HG02798 (cell line): ENCODE measurements around the gene SIPA1L3.

Experiments used
- ATAC-seq: cut with Tn5 transposase; IDR thresholded peaks from one replicate; pipeline ENCODE4 v1.9.1; 2021; ENCODE audit warnings: mild to moderate bottlenecking; ENCODE audit not compliant: unreplicated experiment, poor library complexity

SIPA1L3 gene

DNA sequence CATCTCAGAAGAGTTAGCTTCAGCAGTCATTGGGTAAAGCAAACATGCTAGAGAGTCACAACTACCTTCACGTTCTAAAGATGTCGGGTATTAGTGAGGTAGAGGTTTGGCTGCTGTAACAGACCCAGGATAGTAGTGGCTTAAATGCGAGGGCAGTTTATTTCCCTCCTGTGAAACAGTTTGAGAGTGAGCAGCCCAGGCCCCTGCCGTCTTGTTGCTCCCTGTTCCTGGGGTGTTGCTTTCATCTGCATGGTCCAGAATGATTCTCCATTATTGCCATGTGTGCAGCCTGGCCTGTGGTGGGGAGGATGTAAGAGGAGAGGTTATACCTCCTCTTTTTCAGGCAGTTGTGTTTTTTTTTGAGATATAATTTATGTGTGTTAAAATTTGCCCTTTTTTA lies 63.7 kb downstream of the SIPA1L3 start:
- no peak for ATAC-seq

DNA sequence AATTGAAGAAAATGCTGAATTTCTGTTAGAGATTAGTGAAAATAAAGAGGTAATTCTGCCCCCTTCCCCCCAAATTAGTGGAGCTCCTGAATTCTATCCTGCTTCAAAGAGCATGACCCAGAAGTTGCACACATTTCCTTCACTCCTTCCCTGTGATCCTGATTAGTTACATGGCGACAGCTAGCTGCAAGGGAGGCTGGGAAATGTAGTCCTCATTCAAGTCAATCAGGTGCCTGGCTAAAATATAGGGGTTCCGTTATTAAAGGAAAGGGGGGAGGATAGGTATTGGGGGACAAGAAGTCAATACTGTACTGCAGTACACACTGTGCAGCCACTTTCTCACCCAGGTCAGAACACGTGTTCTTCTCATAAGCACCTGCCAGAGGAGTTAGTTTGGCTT lies 65.8 kb downstream of the SIPA1L3 start:
- ATAC-seq = no peak

DNA sequence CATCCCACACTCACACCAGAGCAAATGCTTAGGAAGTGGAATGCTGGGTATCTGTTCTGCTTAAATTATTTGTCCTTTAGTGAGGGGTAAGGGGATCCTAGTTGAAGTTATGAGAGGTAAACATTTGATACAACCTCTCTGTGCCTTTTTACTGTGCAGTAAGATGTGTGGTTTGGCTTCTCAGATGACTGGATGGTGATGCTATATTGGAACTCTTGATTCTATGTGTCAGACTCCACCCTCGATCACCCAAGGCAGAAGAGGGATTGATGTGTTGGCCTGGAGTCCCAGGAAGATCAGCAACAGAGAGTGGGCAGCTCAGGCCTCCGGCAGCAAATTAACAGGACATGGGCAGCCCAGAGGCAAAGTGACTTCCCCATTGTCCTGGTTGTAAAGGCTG lies 66.7 kb downstream of the SIPA1L3 start:
- ATAC-seq = no peak

DNA sequence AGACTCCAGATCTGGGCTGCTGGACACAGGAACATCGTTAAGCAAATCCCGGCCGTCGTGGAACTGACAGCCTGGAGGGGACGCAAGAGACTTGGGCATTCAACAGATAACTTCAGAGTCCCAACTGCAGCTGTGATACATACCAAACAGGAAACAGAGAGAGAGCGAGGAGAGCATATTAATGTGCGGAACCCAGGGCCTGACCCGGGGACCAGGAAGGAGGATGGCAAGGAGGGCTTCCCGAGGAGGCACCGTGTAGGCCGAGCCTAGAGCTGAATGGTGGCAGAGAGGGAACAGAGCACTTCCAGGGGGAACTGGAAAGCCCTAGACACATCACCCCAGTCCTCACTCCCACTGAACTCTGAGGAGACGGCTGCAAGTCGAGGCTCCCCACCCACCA lies 68.1 kb downstream of the SIPA1L3 start:
- no peak for ATAC-seq

DNA sequence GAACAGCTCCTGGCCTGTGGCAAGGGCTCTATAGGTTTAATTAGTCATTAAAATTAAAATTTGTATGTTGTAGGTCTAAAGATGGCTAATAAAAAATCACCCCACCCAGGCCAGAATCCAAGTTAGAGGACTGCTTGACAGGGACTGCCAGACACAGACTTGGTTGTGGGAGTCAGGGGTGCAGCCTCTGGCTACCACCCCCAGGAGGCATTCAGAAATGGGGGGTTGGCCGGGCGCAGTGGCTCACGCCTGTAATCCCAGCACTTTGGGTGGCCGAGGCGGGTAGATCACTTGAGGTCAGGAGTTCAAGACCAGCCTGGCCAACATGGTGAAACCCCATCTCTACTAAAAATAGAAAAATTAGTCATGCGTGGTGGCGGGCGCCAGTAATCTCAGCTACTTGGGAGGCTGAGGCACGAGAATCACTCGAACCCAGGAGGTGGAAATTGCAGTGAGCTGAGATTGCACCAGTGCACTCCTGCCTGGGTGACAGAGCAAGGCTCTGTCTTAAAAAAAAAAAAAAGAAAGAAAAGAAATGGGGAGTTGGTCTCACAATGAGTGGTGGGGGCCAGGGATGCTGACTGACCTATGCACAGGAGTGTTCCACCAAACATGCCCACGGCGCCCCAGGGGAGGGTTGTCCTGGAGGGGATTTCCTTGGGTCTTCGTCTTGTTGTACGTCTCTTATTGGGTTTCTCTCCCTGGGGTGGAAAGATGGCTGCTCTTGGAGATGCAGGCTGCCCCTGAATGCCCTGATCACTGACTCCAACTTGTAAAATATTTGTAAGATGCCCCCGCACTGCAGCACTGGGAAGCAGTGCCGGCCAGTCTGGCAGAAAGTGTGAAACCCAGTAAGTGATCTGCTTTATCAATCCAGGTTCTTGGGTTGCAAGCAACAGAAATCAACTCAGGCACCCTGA lies 68.8 kb downstream of the SIPA1L3 start:
- no peak for ATAC-seq

DNA sequence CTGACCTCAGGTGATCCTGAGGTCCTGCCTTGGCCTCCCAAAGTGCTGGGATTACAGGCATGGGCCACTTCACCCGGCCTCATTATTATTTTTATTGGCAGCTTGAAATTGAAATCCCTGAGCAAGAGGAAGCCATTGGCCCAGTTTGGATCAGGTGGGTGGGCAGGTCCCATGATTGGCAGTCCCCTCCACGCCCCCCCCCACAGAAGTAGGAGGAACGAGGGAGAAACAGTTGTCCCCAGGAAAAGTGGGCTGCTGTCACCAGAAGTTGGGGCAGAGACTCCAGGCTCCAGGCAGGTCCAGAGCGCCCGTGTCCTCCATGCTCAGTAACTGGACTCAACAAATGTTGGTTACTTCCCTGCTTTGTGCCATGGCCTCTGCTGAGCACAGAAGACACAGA lies 70.4 kb downstream of the SIPA1L3 start:
- ATAC-seq = no peak

DNA sequence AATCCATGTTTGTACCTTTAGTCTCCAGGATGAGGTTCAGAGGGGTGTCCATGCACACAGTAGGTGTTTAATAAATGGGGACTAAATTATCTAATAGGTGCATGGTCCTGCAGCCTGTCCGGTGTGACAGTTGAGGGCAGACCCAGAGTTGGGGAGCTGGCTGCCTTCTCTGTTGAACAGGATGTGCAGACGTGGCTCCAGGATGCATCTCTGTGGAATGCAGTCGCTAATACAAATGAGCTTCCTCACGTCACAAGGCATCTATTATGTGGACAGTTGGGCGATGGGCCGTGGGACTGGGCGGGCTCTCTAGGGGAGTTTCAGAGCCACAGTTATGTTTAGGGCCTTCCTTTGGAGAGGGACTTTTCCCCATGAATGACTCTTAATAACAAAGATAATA lies 71.0 kb downstream of the SIPA1L3 start:
- ATAC-seq = no peak

DNA sequence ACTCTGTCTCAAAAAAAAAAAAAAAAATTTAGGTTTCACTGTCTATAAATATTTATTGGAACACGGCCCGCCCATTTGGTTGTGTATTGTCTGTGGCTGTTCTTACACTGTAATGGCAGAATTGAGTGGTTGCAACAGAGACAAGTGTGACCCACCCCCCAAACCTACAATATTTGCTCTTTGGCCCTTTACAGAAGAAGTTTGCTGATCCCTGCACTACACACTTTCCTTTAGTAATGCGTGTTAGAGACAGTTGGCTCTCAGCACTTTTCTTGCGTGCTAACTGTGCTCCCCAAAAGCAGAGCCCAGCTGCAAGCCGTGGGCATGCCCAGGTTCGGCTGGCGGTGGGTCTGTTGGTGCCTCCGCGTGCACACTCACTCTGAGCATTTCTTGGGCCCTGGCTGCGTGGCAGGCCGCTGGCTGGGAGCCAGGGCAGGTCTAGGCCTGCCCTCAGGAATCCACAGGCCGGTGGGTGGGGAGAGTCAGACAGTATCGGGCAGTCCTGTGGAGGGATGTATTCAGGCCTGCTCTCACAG lies 72.6 kb downstream of the SIPA1L3 start:
- ATAC-seq = peak; percentile 54

DNA sequence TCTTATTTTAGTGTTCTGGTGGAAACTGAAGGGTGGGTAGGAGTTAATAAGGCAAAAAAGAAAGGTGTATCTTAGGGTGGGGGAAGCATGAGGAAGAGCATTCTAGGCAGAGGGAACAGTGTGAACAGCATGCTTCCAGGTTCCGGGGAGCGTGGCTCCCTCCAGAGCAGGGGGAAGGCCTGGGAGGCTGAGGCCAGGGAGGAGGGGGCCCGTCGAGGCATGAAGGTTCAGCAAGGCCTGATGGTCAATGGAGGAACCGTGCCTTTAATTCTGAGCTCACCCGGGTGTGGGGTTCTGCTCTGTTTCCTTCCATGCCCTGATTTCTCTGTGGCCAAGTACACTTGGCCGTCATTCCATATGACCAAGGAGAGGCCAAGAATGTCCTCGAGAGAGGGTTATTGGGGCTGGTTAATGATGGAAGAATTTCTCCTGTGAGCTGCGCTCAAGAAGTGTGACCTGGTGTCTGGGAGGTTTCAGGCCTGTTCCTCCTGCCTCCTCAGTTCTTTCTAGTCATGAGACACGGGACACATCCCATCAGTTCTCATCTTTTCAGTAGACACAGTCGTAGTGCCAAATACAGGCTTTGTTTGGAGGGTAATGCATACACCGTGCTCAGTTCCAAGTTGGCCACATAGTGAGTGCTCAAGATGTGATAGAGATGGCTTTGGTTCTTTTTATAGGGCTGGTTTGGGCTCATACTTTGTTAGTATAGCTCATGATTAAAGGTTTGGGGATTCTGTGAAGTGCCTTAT lies 73.6 kb downstream of the SIPA1L3 start:
- no peak for ATAC-seq

DNA sequence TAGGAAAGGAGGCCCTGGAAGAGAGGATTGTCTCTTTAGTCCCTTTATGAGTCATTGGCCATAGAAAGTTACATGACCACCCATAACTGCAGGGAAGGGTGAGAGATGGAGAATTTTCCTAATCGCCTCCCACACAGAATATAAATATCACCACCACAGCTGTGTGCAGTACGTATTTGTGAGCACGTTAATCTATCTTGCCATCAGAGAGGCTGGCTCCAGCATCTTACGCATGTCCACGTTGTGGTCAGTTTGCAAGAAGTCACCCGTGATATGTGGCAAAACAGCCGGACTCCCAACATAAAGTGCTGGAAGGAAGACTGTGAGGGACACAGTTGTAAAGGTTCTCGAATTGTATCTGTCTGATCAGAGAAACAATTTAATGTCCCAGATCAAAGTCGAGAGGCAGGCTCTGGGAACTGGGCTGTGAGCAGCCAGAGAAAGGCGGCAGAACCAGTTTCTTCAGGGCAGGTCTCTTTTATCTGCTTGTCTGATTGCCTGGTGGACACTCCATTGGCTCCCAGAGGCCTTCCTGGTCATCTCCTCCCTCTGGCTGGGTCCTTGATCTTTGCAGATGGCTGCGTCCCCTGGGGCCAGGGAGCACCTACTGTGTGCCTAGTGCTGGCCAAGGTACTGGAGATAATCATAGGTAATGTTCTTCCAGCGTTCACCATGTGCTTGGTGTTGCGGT lies 74.9 kb downstream of the SIPA1L3 start:
- ATAC-seq = no peak

DNA sequence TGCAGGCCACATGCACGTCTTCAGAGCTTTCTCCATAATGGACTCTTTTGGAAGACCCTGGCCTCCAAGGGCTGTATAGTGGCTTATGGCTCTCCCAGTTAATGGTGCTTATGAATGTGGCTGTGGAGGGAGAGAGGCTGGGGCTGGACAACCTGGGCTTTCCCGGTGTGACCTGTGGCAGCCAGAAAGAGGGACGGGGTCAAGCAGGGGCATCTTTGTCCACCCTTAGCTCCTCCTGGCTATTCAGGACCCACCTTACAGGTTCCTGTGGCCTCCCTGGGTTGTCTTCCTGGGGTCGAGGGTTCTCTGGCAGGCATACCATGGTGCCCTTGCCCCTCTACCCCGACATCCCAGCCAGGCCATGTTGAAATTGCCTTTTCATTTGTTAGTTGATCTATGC lies 75.6 kb downstream of the SIPA1L3 start:
- no peak for ATAC-seq

DNA sequence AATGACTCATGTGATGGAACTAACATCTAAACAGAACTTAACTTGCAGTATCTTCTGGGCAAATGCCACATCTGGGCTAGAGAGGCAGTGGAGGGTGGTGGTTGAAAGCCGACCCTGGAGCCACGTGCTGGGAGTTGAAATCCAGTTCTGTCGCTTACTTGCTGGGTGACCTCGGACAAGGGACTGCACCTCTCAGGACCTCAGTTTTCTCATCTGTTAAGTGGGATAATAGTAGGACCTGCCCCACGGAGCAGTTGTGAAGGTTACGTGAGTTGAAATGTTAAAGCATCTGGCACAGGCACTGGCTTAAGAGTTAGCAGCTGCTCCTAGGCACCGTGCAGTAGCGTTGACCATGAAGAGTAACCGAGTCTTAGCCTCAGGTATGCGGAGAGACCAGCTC lies 76.1 kb downstream of the SIPA1L3 start:
- ATAC-seq = no peak

DNA sequence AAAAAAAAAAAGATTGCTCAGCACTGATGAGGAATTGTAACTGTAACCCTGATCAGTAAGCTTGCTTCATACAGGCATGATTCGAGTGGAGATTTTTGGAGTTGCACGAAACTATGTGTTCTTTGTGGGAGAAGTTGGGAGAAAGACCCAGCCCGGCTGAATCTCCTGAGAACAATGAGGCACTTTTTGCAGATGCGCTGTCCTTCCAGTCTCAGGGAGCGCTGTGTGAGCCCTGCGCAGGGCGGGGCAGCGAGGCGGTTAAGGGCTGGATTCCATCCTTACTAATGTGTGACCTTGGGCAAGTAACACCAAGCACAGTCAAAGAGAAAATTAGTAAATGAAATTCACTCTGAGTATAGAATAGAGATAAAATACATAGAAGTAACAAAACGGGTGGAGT lies 76.9 kb downstream of the SIPA1L3 start:
- ATAC-seq = no peak

DNA sequence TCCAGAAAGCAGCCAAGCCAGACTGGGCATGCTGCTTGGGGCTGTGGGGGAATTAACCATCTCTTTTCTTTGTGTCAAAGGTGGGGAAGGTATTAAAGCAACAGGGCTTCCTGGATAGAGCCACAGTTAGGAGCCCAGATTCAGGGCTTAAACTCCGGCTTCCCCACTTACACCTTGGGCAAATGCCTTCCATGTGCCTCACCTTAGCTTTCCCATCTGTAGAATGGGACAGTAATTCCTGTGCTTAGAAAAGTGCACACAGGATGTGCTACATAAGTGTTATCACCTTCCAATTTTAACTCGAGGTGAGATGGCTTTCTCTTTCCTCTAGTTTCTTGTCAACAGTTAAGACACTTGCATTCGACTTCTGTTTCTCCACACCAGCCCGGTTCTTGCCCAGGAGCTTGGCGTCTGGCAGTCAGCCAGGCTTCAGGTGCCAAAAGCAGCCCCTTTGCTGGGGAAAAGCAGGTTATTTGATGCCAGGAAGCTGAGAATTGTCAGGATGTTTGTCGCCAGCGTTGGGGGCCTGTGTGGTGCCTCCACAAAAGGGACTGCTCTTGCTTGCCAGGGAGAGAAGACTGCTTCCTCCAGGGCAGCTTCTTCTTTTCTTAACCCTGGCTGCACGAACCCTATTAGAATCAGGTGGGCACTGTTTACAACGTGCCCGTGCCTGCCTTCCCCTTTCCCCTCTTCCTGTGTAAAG lies 79.2 kb downstream of the SIPA1L3 start:
- ATAC-seq = no peak

DNA sequence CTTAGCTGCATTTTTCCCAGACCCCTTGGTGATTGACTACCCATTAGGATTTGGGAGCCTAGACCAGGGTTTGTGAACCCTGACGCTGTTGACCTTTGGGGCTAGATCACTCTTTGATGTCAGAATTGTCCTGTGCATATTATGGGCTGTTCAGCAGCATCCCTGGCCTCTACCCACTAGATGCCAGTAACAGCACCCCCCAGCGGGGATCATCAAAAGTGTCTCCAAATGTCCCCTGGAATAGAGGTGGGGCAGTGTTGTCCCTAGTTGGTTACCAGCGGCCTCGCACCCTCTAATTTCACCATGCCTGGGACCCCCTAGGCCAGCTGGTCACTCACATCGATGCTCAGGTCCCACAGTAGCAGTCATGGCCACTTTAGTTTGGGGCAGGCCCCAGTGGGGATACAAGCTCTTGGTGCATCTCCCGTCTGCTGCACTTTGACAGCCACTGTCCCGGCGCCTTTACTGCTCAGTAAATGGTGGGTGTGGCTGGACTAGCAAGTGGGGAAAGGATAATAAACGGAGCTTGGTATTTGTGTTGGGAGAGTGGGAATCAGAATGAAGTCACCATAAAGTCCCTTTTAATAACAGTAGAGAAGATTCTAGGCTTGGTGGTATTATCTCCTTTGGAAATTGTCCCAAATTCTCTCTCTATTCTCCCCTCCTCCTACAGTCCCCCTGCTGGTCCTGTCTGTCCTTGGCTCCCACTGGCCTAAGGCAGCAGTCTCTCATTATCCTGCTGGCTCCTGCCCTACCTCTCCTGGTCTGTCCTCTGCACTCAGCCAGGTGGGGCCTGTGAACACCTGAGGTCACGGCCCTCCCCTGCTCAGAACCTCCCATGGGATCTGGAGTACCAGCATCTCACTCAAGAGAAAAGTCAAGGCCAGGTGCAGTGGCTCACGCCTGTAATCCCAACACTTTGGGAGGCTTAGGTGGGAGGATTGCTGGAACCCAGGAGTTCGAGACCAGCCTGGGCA lies 80.6 kb downstream of the SIPA1L3 start:
- ATAC-seq = no peak

DNA sequence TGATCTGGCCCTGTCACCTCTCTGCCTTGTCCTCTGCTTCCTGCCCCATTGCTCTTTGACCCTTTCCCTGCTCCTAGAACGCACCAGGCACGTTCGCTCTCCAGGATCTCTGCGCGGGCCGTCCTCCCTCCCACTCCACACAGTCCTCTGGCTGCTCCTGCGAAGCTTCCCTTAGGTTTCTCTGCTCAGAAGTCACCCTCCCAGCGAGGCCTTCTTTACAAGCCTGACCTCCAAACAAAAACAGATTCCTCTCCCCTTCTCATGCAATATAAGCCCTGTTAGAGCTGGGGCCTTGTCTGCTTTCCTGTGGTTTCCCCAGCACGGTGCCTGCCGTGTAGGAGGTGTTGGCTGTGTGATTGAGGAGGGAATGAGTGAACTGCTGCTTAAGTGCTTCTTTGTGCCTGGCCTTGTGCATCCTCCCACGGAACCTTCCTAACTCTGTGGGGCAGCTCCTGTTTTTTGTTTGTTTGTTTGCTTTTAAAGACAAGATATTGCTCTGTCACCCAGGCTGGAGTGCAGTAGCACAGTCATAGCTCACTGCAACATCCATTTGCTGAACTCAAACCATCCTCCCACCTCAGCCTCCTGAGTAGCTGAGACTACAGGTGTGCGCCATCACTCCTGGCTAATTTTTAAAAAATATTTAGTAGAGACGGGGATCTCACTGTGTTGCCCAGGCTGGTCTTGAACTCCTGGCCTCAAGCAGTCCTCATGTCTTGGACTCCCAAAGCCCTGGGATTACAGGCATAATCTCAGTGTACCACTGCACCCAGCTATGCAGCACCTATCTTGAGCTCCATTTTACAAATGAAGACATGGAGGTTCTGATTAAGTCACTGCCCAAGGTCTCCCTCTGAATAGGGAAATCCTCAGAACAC lies 82.0 kb downstream of the SIPA1L3 start:
- no peak for ATAC-seq

DNA sequence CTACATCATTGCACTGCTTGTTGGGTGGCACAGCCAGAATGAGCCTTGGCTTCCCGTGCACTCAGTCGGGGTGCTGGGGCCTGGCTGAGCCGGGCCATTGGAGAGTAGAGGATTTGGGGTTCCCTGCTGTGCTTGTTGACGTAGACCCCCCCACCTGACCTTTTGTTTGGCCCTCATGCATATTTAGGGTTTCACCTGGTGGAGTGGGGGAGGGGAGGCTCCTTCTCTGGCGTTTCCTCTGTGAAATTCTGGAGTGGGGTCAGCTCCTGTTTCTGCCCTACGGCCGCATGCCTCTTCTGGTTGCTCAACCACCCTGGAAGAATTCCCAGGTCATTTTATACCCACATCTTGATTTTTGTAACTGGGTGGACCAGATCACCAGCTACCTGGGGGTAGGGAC lies 82.8 kb downstream of the SIPA1L3 start:
- ATAC-seq = no peak

DNA sequence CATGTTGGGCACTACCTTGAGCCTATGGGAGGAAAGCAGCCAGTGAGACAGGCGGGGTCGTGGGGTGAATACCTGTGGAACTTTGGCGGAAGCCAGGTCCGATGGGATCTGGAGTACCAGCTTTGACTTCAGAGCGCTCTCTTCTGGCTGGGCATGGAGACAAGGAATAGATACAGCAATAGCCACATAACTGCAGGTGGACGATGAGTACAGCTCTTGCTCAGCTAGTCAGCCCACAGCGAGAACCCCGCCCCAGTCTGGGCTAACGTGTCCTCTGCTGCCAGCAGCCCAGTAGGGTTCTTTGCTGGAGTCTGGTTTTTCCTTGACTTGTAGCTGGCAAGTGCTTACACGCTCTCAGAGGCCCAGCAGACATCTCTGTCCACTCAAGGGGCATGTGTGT lies 83.4 kb downstream of the SIPA1L3 start:
- ATAC-seq = no peak
